Subcutaneous adipose tissue (tissue), 4 donors: ENCODE data around the gene FGFR2. TPM values are rescaled to one million over a fixed set of nuclear protein-coding genes. Genes with fewer than 3 reads are reported as not detected.

ENCODE experiments used
- total RNA-seq, 4 donors: library from RNA; depleted of rRNA; stranded (reverse); fragments of >200 nt; gene quantifications; one replicate each; pipeline ENCODE4 v1.1.0, GENCODE V29; 2016
- TF ChIP-seq, protein P1 (sequence below): fragments of 450-650 bp; IDR thresholded peaks from one replicate; pipeline ENCODE4 v1.5.1; 2016; ENCODE audit warnings: low read depth, mild to moderate bottlenecking, control low read depth, antibody characterized with exemption, moderate library complexity

Gene FGFR2
- total RNA-seq, 4 donors from 2014 or later = 11.3 to 22.2 (median 14.9) TPM

DNA sequence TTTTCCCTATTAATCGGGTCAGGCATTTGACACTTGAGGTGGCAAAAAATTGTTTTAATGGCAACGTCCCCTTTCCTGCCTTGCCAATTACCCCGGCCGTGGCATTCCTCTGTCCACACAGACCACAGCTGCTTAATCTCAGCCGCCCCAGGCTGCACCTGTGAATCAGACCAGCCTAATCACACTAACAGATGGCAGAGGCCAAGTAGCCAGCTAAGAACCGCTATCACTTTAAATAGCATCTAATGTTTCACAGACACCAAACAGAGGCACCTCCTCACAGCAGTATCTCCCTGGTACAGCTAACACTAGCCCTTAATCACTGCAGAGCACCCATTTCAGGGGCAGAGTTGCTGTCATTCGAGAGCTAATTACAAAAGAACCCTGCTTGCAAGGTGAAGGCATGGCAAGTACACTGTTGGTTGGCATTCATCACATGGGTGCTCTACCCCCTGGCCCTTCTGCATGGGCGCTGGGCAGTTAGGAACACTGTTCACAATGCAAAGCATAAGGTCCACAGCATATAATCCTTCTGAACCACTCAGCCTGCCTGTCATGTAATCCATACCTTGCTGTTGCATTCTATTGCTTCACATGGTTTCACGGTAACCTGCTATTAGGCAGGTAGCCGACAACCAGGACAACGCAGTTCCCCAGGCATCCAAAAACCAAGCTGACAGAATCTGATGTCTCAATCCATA, 38.8 kb downstream of the FGFR2 start:
- TF ChIP-seq, protein P1, sequence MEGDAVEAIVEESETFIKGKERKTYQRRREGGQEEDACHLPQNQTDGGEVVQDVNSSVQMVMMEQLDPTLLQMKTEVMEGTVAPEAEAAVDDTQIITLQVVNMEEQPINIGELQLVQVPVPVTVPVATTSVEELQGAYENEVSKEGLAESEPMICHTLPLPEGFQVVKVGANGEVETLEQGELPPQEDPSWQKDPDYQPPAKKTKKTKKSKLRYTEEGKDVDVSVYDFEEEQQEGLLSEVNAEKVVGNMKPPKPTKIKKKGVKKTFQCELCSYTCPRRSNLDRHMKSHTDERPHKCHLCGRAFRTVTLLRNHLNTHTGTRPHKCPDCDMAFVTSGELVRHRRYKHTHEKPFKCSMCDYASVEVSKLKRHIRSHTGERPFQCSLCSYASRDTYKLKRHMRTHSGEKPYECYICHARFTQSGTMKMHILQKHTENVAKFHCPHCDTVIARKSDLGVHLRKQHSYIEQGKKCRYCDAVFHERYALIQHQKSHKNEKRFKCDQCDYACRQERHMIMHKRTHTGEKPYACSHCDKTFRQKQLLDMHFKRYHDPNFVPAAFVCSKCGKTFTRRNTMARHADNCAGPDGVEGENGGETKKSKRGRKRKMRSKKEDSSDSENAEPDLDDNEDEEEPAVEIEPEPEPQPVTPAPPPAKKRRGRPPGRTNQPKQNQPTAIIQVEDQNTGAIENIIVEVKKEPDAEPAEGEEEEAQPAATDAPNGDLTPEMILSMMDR = no peak

DNA sequence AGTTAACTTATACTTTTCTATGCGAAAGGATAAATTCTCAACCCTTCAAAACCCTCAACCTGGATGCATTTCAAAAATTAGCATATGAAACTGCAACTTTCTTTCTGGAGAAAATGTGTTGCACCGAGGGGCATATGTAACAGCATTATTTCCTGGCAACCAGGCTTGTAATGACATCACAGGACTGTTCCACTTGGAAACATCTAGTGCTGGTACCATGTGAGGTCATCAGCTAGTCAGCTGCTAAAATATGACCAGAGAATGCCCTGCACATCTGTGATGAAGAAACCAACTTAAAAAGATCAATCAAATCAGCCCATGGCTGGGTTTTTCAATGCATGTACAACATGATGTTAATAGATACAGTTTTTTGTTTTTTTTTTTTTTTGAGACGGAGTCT, 40.0 kb downstream of the FGFR2 start:
- TF ChIP-seq, protein P1 = no peak

- TF ChIP-seq, protein P1 = no peak
Observed at GRCh38 chr10:121556918-121557573, 41.2 kb downstream of the FGFR2 start.

DNA sequence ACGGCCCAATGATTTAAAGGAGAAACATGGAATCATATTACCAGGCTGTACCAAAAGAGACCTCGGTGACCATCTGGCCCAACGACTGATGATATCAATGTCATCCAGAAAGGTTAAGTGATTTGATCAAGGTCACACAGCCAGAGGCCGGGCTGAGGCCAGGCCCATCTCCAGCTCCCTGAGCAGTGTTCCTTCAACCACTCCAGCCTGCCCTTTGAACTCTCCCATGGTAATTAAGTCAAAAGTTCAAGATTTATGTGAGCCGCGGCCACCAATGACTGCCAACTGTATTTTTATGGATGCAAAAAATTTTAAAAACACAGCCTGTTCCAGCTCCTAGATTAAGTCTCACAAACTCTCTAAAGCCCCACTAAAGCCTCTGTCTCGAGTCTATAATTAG, 41.8 kb downstream of the FGFR2 start:
- TF ChIP-seq, protein P1 = no peak

DNA sequence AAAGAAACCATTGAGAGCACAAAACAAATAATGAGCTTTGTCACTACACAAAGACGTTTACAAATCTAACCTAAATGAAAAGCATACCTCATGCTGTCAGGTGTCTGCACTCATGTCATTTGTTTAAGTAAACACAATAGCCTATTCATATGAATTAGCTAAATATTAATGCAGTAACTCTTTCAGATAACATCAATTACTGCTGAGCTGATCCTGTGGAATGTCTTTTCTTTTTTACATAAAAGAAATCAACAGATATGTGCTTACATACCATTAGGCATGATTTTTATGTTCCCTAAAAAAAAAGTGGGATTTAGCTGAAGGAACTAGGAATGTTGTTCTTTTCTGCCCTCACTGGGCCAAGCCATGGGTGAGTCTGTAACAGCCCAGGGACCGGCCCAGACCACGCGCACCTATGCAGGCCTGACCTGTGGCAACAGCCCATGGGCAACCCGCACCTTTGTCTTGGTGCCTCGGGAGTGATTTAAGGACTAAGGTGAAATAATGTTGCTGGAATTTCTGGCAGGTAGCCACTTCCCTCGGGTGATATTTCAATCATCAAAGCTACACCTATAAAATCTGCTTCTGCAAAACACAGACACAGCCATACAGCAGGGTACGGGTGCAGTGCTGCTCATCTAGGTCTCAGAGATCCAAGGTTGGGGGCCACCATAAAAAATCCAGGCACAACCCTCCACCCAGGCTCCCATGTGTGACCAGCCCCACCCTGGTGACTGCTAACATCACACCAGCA, 44.6 kb downstream of the FGFR2 start:
- TF ChIP-seq, protein P1 = no peak

- TF ChIP-seq, protein P1 = no peak
Observed at GRCh38 chr10:121552746-121553145, 45.5 kb downstream of the FGFR2 start.

- TF ChIP-seq, protein P1 = no peak
Observed at GRCh38 chr10:121551210-121551885, 46.9 kb downstream of the FGFR2 start.
